Posterior cingulate gyrus (tissue), 11 donors: ENCODE results near the gene VSIG2.

Source experiments
- DNase-seq, 10 donors: peaks; one replicate each; pipeline versions ENCODE4 v3.0.0 to v3.0.0-alpha.2; 2020 to 2021; ENCODE audit warnings: mixed read lengths in 3 of 10
- intact Hi-C: fragments of 100-400 bp; cut with DNase I; formaldehyde crosslinking; loops from one replicate; pipeline ENCODE4 v1.15.1; 2023

Gene VSIG2

GRCh38 chr11:124766156-124766555 lies 14.1 kb upstream of the VSIG2 start:
- intact Hi-C loops, result loop anchor here (10.0 kb wide), 1 partner anchor 361 kb away; no protein-coding TSS in a partner anchor
- no peak for DNase-seq

- intact Hi-C loops, result loop anchor here (1.0 to 10.0 kb wide), 4 partner anchors 74 to 359 kb away; no protein-coding TSS in a partner anchor
These were observed 11.3 kb upstream of the VSIG2 start for GRCh38 chr11:124763156-124763947.

GRCh38 chr11:124762624-124763155 lies 10.6 kb upstream of the VSIG2 start:
- intact Hi-C loops, result loop anchor here (1.0 to 10.0 kb wide), 4 partner anchors 75 to 358 kb away; no protein-coding TSS in a partner anchor

More at GRCh38 chr11:124763156-124763947, 11.3 kb upstream of the VSIG2 start:
- peak; percentile 58 to 96 (median 81) for DNase-seq

GRCh38 chr11:124762105-124762623 lies 10.1 kb upstream of the VSIG2 start, which contains the start of gene ESAM:
Gene ESAM, minus strand, starts transcription at chr11:124762290. Its CDS starts 136 bp downstream, at chr11:124762154.
- intact Hi-C loops, result loop anchor here (5.0 to 10.0 kb wide), 2 partner anchors 75 to 357 kb away; no protein-coding TSS in a partner anchor
- peak in 2 of 10 donors; percentile 70 to 81 for DNase-seq

More at GRCh38 chr11:124762624-124763155, 10.6 kb upstream of the VSIG2 start:
- DNase-seq, result peak in 2 of 10 donors; percentile 67 to 82

GRCh38 chr11:124761301-124762104 lies 9.4 kb upstream of the VSIG2 start:
- DNase-seq, result peak in 1 of 10 donors; percentile 37
- intact Hi-C loops, result loop anchor here (5.0 to 10.0 kb wide), 2 partner anchors 76 to 357 kb away; no protein-coding TSS in a partner anchor

GRCh38 chr11:124760806-124761205 lies 8.8 kb upstream of the VSIG2 start:
- intact Hi-C loops, result loop anchor here (5.0 to 10.0 kb wide), 2 partner anchors 76 to 356 kb away; no protein-coding TSS in a partner anchor
- DNase-seq, result no peak

- intact Hi-C loops, result loop anchor here (5.0 to 10.0 kb wide), 2 partner anchors 77 to 355 kb away; no protein-coding TSS in a partner anchor
- no peak for DNase-seq
These were observed 8.2 kb upstream of the VSIG2 start for GRCh38 chr11:124760205-124760652.

- intact Hi-C loops, result loop anchor here (5.0 to 10.0 kb wide), 2 partner anchors 78 to 355 kb away; no protein-coding TSS in a partner anchor
- peak in 1 of 10 donors; percentile 78 for DNase-seq
These were observed 7.5 kb upstream of the VSIG2 start for GRCh38 chr11:124759266-124760204.

- peak; percentile 64 to 96 (median 76) for DNase-seq
- intact Hi-C loops, result no loop called here
These were observed 6.6 kb upstream of the VSIG2 start for GRCh38 chr11:124758355-124759265.

GRCh38 chr11:124757320-124757719 lies 5.3 kb upstream of the VSIG2 start:
- no peak for DNase-seq
- intact Hi-C loops, result no loop called here

GRCh38 chr11:124756753-124757227 lies 4.7 kb upstream of the VSIG2 start:
- DNase-seq, result no peak
- intact Hi-C loops, result no loop called here

GRCh38 chr11:124756033-124756752 lies 4.1 kb upstream of the VSIG2 start:
- DNase-seq, result no peak
- intact Hi-C loops, result no loop called here

- intact Hi-C loops, result no loop called here
These were observed 2.7 kb upstream of the VSIG2 start for GRCh38 chr11:124754710-124755109.

GRCh38 chr11:124754309-124754708 lies 2.3 kb upstream of the VSIG2 start:
- DNase-seq, result no peak
- intact Hi-C loops, result no loop called here

More at GRCh38 chr11:124754710-124755109, 2.7 kb upstream of the VSIG2 start:
- DNase-seq, result no peak

GRCh38 chr11:124753624-124754023 lies 1.6 kb upstream of the VSIG2 start:
- intact Hi-C loops, result no loop called here
- DNase-seq, result no peak

- intact Hi-C loops, result no loop called here
- DNase-seq, result no peak
These were observed 1.1 kb upstream of the VSIG2 start for GRCh38 chr11:124753205-124753604.
